ENCODE results near the gene SAG.
"Not testable (repeated sequence)": the region's sequence is repeated elsewhere in the genome, so short reads cannot be mapped to it uniquely, and the experiment has no call there.

Gene SAG

DNA sequence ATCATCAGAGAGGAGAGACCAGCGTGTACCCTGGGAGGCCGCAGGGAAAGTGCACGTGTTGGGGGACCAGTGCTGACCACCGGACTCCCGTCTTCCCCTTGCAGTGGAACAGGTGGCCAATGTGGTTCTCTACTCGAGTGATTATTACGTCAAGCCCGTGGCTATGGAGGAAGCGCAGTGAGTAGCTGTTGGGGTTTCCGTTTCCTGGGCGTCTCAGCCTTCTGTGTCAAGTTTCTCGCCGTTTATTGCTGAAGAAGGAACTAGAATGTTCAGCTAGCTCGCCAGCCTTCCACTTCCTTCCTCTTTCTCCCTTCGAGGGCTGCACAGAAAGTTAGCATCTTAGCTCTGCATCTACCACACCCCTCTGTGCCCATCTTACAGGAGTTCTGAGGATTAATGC is 23.9 kb downstream of the SAG start:
- no peak for TF ChIP-seq ZNF274 (IDR thresholded peaks at IDR 0.05; ENCODE audit: low read depth, low read length)
- no peak overlapping the region for H3K4me3 ChIP-seq (ENCODE audit: low read length)

DNA sequence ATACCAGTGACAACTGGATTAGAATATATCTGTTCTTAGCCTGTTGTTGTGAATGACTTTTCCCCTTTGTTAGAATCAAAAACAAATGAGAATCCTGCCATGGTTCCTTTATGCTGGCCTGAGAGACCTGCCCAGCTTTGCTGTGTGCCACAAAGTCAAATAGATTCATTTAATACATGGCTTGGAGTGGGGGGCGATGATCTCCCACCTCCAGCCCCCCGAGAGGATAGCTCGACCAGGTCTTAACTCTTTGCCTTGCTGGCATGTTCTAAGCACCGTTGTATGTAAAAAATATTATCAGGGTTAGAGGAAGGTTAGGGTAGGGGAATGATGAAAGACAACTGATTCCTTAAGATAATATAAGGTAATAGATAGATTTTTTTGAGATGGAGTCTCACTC is 24.5 kb downstream of the SAG start:
- no peak for TF ChIP-seq ZNF274 (IDR thresholded peaks at IDR 0.05; ENCODE audit: low read depth, low read length)
- no peak overlapping the region for H3K4me3 ChIP-seq (ENCODE audit: low read length)

DNA sequence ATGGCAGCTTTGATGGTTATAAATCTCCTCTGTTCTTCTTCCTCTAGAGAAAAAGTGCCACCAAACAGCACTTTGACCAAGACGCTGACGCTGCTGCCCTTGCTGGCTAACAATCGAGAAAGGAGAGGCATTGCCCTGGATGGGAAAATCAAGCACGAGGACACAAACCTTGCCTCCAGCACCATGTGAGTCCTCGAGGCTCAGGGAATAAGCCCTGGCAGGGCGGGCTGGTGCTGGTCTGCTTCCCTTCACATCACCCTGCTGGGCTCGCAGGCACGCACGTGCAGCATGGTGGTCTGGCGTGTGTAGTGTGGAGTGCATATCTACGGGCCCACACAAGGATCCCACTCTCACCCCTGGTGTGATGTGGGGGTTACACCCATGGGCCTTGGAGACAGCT is 27.3 kb downstream of the SAG start:
- no peak for TF ChIP-seq ZNF274 (IDR thresholded peaks at IDR 0.05; ENCODE audit: low read depth, low read length)
- no peak overlapping the region for H3K4me3 ChIP-seq (ENCODE audit: low read length)

DNA sequence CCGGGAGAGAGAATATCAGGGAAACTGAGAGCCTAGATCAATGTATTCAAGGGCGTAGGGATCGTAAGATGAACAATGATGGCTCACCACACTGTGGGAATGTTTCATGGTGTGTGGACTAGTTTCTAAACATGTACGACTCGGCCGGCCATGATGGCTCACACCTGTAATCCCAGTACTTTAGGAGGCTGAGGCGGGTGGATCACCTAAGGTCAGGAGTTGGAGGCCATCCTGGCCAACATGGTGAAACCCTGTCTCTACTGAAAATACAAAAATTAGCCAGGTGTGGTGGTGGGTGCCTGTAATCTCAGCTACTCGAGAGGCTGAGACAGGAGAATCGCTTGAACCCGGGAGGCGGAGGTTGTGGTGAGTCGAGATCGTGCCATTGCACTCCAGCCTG is 28.5 kb downstream of the SAG start:
- not testable (repeated sequence) for H3K4me3 ChIP-seq (ENCODE audit: low read length)

DNA sequence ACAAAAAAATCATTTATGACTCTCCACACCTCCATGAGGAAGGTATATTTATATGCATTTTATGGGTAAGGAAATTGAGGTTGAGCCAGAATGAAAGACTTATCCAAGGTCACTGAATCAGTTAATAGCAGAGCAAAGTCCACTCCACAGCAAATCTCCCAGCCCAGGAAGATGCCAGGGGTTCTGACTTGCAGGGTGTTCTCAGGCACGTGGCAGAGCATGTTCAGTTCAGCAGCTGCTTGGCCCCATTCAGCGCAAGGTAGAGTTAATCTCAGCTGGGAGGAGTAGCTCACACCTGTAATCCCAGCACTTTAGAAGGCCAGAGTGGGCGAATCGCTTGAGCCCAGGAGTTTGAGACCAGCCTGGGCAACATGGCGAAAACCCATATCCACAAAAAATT is 28.9 kb downstream of the SAG start:
- H3K4me3 ChIP-seq (ENCODE audit: low read length): no peak overlapping the region
- no peak for TF ChIP-seq ZNF274 (IDR thresholded peaks at IDR 0.05; ENCODE audit: low read depth, low read length)

DNA sequence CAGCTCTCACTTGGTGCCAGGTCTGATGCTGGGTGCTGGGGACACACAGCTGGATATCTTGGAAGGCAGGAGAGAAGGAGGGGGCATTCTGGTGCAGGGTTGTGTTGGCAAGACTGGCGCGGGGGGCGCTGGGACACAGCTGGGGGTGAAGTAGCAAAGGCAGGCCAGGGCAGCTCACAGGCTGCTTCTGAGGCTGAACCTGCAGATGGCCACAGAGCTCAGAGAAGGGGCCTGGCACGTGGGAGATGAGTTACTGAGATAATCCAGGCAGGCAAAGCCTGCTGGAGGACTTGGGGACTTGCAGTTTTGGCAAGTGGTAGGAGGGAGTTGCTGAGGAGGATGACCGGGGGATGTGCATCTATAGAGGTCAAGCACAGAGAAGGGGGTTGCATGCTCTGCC is 30.4 kb downstream of the SAG start:
- no peak overlapping the region for H3K4me3 ChIP-seq (ENCODE audit: low read length)
- TF ChIP-seq ZNF274 (IDR thresholded peaks at IDR 0.05; ENCODE audit: low read depth, low read length): no peak

DNA sequence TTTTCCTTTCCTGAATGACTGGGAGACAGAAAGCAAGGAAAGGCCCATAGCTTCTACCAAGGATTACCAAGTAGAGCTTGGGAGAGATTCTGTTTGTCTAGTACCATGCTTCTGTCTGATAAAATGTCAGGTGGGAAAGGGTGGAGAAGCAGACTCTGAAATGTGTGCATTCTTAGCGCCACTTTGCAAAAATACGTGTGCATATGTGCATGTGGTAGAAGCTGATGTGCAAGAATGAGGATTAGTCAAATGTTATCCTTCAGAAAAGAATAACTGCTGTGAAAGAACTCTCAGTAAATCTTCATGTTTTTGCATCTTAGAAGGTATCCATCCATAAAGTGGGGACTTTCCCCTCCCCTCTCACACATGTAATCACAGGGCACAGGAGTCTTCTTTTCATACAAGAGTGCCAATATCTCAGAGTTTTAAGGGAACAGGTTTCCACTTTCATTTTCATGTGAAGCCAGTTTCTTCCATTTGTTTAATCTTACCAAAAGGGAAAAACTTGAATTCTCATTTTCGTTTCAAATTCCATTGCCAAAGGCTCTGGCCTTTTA is 31.3 kb downstream of the SAG start:
- no peak for TF ChIP-seq ZNF274 (IDR thresholded peaks at IDR 0.05; ENCODE audit: low read depth, low read length)
- H3K4me3 ChIP-seq (ENCODE audit: low read length): no peak overlapping the region

DNA sequence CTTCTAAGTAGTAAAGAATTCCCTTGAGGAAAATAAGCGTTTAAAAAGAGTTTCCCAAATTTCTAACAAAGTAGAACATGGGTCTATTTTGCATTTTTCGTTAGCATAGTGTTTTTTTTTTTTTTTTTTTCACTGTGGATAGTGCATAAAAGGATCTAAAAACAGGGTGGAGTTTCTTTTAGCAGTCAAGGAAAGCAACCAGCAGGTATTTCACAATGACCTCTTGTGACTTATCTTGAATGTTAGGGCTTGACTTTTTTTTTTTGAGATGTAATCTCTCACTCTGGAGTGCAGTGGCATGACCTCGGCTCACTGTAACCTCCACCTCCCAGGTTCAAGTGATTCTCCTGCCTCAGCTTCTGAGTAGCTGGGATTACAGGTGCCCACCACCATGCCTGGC is 31.8 kb downstream of the SAG start:
- no peak for TF ChIP-seq ZNF274 (IDR thresholded peaks at IDR 0.05; ENCODE audit: low read depth, low read length)
- no peak overlapping the region for H3K4me3 ChIP-seq (ENCODE audit: low read length)

DNA sequence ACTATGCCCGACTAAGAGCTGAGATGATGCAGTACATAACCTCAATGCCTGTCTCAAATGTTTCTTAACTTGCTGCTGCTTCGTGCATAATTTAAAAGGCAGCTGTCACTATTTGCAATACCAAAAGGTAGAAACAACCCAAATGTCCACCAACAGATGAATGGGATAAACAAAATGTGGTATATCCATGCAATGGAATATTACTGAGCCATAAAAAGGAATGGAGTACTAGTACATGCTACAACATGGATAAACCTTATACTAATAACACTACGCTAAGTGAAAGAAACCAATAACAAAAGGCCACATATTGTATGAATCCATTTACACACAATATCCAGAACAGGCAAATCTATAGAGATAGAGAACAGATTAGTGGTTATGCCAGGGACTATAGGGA is 33.7 kb downstream of the SAG start:
- no peak for TF ChIP-seq ZNF274 (IDR thresholded peaks at IDR 0.05; ENCODE audit: low read depth, low read length)
- H3K4me3 ChIP-seq (ENCODE audit: low read length): no peak overlapping the region

DNA sequence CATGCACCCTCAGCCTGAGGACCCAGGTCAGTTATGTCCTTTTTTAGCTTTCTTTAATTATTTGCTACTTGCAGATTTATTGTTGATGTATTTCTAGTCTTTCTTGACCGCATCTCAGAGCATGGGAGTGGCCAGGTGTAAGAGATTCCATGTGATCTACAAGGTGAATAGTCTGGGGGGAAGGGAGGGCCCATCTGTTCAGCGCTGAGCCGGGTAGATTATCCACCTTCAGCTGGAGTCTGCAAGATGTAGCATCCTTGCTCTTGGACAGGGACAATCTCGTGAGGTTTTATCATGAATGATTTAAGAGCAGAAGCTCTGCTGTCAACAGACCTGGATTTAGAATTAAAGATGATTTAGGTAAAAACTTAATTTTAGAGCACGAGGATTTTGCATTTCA is 34.7 kb downstream of the SAG start:
- TF ChIP-seq ZNF274 (IDR thresholded peaks at IDR 0.05; ENCODE audit: low read depth, low read length): no peak
- H3K4me3 ChIP-seq (ENCODE audit: low read length): no peak overlapping the region

DNA sequence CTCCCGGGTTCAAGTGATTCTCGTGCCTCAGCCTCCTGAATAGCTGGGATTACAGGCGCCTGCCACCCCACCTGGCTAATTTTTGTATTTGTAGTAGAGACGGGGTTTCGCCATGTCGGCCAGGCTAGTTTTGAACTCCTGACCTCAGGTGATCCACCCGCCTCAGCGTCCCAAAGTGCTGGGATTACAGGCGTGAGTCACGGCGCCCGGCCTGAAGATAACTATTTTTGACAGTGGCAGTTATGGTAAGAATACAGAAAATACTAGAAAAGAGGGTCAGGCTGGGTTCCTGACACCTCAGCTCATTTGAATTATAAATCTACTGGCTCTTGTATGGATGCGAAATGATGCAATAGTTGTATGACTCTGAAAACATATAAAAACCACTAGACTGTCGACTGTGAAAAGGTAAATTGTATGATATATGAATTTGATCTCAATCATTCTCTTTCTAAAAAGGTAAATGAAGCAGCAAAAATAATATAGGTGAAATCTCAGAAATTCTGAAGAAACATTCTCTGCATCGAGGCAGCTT is 35.6 kb downstream of the SAG start:
- no peak overlapping the region for H3K4me3 ChIP-seq (ENCODE audit: low read length)
- no peak for TF ChIP-seq ZNF274 (IDR thresholded peaks at IDR 0.05; ENCODE audit: low read depth, low read length)

DNA sequence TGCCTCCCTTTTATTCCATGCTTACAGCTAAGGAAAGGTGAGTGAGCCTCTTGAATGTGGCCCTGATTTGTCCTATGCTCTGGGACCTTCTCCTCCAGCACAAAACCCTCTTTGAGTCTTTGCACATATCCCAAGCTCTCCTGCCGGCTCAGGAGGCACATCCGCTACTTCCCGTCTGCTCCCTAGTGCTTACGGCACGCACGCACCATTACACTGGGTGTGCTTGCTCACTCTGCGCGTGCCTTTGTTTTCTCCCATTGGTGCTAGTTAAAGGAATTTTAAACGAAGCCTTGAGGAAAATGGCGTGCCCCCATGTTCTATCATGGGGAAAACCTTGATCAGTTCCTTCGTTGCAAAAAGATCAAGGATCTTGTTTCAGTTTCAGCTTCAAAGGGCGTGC is 38.8 kb downstream of the SAG start:
- TF ChIP-seq ZNF274 (IDR thresholded peaks at IDR 0.05; ENCODE audit: low read depth, low read length): no peak
- no peak overlapping the region for H3K4me3 ChIP-seq (ENCODE audit: low read length)

DNA sequence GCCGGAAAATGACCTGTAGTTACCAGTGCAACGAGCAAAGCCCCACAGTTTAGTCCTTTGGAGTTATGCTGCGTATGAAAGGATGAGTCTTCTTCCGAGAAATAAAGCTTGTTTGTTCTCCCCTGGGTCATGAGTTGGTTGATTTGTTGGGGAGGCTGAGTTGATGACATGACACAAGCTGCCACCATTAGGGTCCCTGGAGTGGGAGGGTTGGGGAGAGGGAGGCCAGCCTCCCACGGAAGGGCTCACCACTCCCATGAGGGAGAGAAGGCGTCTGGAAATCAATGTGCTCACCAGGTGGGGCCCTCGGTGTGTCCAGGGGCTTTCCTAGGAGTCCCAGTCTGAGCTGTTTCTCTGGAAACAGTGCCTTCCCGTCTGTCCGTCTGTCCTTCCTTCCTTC is 39.3 kb downstream of the SAG start:
- no peak for TF ChIP-seq ZNF274 (IDR thresholded peaks at IDR 0.05; ENCODE audit: low read depth, low read length)
- H3K4me3 ChIP-seq (ENCODE audit: low read length): no peak overlapping the region

DNA sequence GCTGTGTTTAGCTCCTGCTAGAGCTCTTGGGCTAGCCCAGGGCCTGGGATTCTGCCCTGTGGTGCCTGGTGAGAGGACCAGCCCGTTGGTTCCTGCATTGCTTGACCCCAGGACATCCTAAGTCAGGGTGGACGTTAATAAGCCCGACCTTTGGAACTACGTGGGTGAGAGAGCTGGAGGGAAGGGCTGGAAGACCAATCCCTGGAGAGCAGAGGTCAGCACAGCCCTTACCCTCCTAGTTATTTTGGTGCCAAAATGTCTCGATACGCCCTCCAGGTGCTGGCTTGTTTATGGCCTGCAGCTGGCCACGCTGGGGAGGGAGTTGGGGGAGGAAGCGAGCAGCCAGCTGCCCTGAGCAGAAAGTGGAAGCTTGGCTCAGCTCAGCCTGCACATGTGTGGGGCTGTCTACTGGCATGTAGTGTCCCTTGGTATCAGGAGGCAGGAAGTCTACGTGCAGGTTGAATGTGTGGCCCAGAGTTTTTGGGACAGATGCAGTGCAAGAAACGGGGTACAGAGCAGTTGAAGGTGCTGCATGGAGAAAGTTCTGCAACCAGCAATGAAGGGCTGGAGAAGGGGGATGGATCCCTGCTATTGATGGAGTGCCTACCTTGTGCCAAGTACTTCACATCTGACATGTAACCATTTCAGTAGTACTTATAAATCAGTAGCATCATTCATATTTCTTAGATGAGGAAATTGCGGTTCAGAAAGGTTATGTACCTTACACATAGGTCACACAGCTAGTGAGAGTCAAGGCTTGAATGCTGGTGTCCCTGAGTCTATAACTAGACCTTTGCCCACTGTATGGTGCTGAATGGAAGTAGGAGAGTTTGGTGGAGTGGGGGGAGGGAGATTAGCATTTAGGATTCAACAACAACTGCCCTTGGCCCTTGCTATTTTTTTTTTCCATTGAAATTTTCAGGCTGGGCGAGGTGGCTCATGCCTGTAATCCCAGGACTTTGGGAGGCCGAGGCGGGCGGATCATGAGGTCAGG is 41.7 kb downstream of the SAG start:
- no peak for TF ChIP-seq ZNF274 (IDR thresholded peaks at IDR 0.05; ENCODE audit: low read depth, low read length)
- H3K4me3 ChIP-seq (ENCODE audit: low read length): no peak overlapping the region

DNA sequence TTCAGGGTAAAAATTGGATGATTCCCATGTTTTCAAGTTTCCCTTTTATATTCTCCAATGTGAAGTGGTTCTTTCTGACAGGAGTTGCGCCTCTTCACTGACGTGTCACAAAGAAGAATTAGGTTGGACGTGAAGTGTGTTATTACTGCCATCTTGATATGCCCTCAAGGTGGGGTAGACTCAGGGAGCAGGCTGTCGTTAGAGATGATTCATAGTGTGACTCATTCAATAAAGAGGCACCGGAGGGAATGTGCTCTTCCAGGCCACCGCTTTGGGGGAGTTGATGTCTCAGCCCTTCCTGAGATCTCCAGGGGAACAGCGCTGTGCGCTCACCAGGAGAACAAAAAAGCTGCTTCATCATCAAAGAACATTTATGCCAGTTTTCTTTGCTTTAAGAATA is 43.1 kb downstream of the SAG start:
- TF ChIP-seq ZNF274 (IDR thresholded peaks at IDR 0.05; ENCODE audit: low read depth, low read length): no peak

More for the DNA sequence above, 43.1 kb downstream of the SAG start:
- no peak overlapping the region for H3K4me3 ChIP-seq (ENCODE audit: low read length)
